Ovary (tissue), 9 donors: ENCODE results near the gene ZBED3. TPM values are rescaled to one million over a fixed set of nuclear protein-coding genes. Genes with fewer than 3 reads are reported as not detected.

Source experiments
- DNase-seq, 5 donors: peaks; one replicate each; pipeline ENCODE4 v3.0.0-alpha.2; 2019 to 2020
- H3K27ac ChIP-seq, 2 donors: fragments of 200-600 bp; one replicate each; pipeline versions ENCODE4 v1.5.1 to v1.8.0; 2019 to 2022
- H3K27me3 ChIP-seq: fragments of 200-600 bp; one replicate; pipeline ENCODE4 v1.8.0; 2022
- H3K36me3 ChIP-seq: fragments of 200-600 bp; sonication (generic); one replicate; pipeline ENCODE4 v1.5.1; 2019
- H3K4me1 ChIP-seq: one replicate; pipeline ENCODE4 v1.8.1; 2013; ENCODE audit warnings: mild to moderate bottlenecking, moderate library complexity; ENCODE audit not compliant: insufficient read depth
- H3K4me3 ChIP-seq: fragments of 200-600 bp; sonication (generic); one replicate; pipeline ENCODE4 v1.5.1; 2017
- H3K9me3 ChIP-seq, 2 donors: fragments of 200-600 bp in 1 of 2; sonication (generic) in 1 of 2; one replicate each; pipeline versions ENCODE4 v1.5.1 to v1.8.1; 2013 to 2019; ENCODE audit warnings: mild to moderate bottlenecking in 1 of 2, moderate library complexity in 1 of 2
- CTCF ChIP-seq, 3 donors: fragments of 450-650 bp in 2 of 3; fragments of 200-600 bp in 1 of 3; IDR thresholded peaks; one replicate each; pipeline versions ENCODE4 v1.5.1 to v1.8.0; 2016 to 2022; ENCODE audit warnings: antibody characterized with exemption in 3 of 3, mild to moderate bottlenecking in 1 of 3
- EP300 ChIP-seq: sonication (generic); formaldehyde crosslinking; IDR thresholded peaks from one replicate; pipeline ENCODE4 v1.6.1; 2017; ENCODE audit warnings: antibody characterized with exemption
- POLR2A ChIP-seq: fragments of 450-650 bp; IDR thresholded peaks from one replicate; pipeline ENCODE4 v1.6.1; 2017; ENCODE audit warnings: antibody characterized with exemption, mild to moderate bottlenecking, moderate library complexity
- WGBS, 3 donors: extraction: QIAGEN DNeasy Blood & Tissue Kit in 1 of 3; methylation state at CpG; one replicate each; pipeline versions ENCODE4 v1.1.5 to v1.1.7; 2013 to 2017; 5-methylcytosine and 5-hydroxymethylcytosine counted together
- intact Hi-C, 4 donors: fragments of 100-400 bp; cut with DNase I; formaldehyde crosslinking; loops; one replicate each; pipeline versions ENCODE4 v1.11.0 to v1.15.1; 2022 to 2023
- polyA plus RNA-seq, 2 donors: library from polyadenylated mRNA; stranded (reverse); fragments of 200-250 nt in 1 of 2; fragments of 350-450 nt in 1 of 2; fragmentation: Illumina TruSeq in 1 of 2; extraction: RNeasy Lipid Tissue Mini Kit (QIAGEN cat#74804) in 1 of 2; gene quantifications; one replicate each; pipeline ENCODE4 v1.2.3, GENCODE V29; 2013 to 2014
- total RNA-seq, 7 donors: library from RNA; depleted of rRNA in 2 of 7; stranded (reverse); fragments of >200 nt in 2 of 7; fragmentation: NEBNext Ultra II Directional in 3 of 7; extraction: Animal tissue kit (Norgen Biotek cat#: 25700) in 3 of 7; gene quantifications; one replicate each; pipeline versions ENCODE4 v1.1.0 to v1.2.4, GENCODE V29; 2016 to 2023
- donor health status: DM: no; HTN: no; CAD: no; lungs with moderate emphysema.
- donor health status: DM: no; HTN: no; CAD: no.
- donor health status: Bipolar disorder and iron deficiency.
- donor health status: DM: yes; HTN: yes; CAD: no.
- donor health status: DM: no; HTN: no; CAD: no.
- donor health status: DM: yes; HTN: yes; CAD: no.

Gene ZBED3
- total and polyA plus RNA-seq, 9 donors: 4.3 to 23.9 (median 15.3) TPM

DNA sequence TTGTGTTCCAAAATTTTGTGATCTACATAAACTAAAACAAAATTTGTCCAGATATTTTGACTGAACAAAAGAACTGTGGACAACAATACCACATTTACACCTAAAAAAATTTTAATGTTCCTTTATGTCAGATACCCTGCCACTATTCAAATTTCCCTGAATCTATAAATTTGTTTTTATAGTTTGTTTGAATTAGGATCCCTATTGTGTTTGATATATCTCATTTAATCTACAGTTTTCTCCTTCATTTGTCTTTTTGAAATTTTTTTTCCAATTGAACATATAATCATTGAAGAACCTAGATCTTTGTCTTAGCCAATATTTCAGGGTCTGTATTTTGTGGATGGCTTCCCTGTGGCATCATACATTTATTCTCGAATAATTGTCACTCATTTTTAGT lies 51.1 kb downstream of the ZBED3 start:
- TF ChIP-seq POLR2A: no peak
- no peak for TF ChIP-seq EP300
- TF ChIP-seq CTCF (IDR thresholded peaks at IDR 0.05): no peak
- H3K36me3 ChIP-seq: no peaks in the 10 kb centered on the region
- 91 to 96% (median 92%) methylated on average over 1 of the region's 1 CpG for WGBS, 3 donors
- H3K27me3 ChIP-seq: no peaks in the 10 kb centered on the region
- peaks cover 4% of the 10 kb centered on the region for H3K4me1 ChIP-seq
- H3K27ac ChIP-seq: no peak overlapping the region
- intact Hi-C loops: no loop called here
- H3K4me3 ChIP-seq: no peak overlapping the region
- no peaks in the 10 kb centered on the region for H3K9me3 ChIP-seq
- DNase-seq: no peak

- intact Hi-C loops: no loop called here
Observed at GRCh38 chr5:77033338-77033737, 53.7 kb downstream of the ZBED3 start.

DNA sequence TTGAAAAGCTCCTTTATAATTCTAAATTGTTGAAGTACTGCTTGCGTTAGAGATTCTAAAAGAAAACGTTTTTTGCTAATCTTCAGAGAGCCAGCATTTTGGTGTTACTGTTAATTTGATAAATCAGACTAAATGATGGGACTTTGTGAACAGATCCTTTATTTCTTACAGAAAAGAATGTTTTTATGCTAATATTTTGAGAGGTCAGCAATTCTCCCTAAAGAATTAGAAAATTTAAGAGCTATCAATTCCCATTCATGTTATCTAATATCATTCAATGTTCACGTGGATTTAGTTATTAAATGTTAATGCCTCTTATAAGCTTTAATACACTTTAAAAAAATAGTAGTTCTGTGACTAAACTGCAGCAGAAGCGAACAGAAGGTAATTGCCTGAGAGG lies 54.5 kb downstream of the ZBED3 start:
- H3K27ac ChIP-seq: no peak overlapping the region
- intact Hi-C loops: no loop called here
- H3K4me3 ChIP-seq: no peak overlapping the region
- 73 to 80% (median 76%) methylated on average over 4 of the region's 4 CpGs for WGBS, 3 donors
- no peak for DNase-seq
- no peaks in the 10 kb centered on the region for H3K27me3 ChIP-seq
- TF ChIP-seq CTCF (IDR thresholded peaks at IDR 0.05): no peak
- no peak for TF ChIP-seq EP300
- no peaks in the 10 kb centered on the region for H3K36me3 ChIP-seq
- H3K9me3 ChIP-seq: no peaks in the 10 kb centered on the region
- peaks cover 4% of the 10 kb centered on the region for H3K4me1 ChIP-seq

More at GRCh38 chr5:77033338-77033737, 53.7 kb downstream of the ZBED3 start:
- no peak for DNase-seq
- H3K4me1 ChIP-seq: peaks cover 4% of the 10 kb centered on the region
- H3K27ac ChIP-seq: no peak overlapping the region
- no peaks in the 10 kb centered on the region for H3K27me3 ChIP-seq
- no peaks in the 10 kb centered on the region for H3K36me3 ChIP-seq
- no peaks in the 10 kb centered on the region for H3K9me3 ChIP-seq
- WGBS, 3 donors: 90 to 96% (median 92%) methylated on average over 5 of the region's 5 CpGs
- TF ChIP-seq CTCF (IDR thresholded peaks at IDR 0.05) (no peak), EP300 (no peak), POLR2A (no peak)
- H3K4me3 ChIP-seq: no peak overlapping the region

DNA sequence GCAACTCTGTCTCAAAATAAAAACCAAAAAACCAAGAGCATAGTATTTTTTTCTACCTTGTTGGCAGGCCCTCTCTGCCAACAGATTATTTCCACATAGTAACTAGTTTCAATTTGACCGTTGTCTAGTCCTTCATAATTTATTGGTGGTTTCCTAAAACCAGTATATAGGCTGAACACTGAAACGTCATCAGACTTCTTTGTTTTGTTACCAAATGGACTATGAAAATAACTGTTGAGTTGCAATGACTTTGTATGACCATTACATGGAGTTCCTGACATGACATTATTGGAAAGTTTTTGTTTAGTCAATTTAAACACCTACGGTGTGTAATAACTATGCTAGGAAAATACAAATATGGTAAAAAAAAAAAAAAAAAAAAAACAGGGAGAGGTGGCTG lies 55.2 kb downstream of the ZBED3 start:
- intact Hi-C loops: no loop called here
- WGBS, 3 donors: 90 to 93% (median 92%) methylated on average over 3 of the region's 3 CpGs
- Histone ChIP-seq H3K4me1 (peaks cover 4% of the 10 kb centered on the region), H3K27ac (no peak overlapping the region), H3K9me3 (no peaks in the 10 kb centered on the region), H3K4me3 (no peak overlapping the region), H3K27me3 (no peaks in the 10 kb centered on the region), H3K36me3 (no peaks in the 10 kb centered on the region)
- TF ChIP-seq CTCF (IDR thresholded peaks at IDR 0.05): no peak
- no peak for TF ChIP-seq EP300
- TF ChIP-seq POLR2A: no peak
- no peak for DNase-seq
